K562 (cell line): Measurements from ENCODE around the gene TTC9B. TPM values are rescaled to one million over a fixed set of nuclear protein-coding genes. Genes with fewer than 3 reads are reported as not detected.

Experiments used
- ATAC-seq: fragments of 200-7000 bp; cut with Tn5 transposase; 3 replicates; pipeline ENCODE4 v1.9.1; 2020; ENCODE audit warnings: moderate library complexity
- Bru-seq: library from RNA; stranded (reverse); fragments of 400-500 nt; gene quantifications from one replicate; lab custom pipeline; 2021; lab: Mats Ljungman, UMichigan
- BruChase-seq, 2 experiments: library from RNA; stranded (reverse); fragments of 400-500 nt; gene quantifications; one replicate each; lab custom pipeline; 2021; lab: Mats Ljungman, UMichigan
- BruUV-seq: library from RNA; stranded (reverse); fragments of 400-500 nt; replicated peaks from 2 replicates; lab custom pipeline; 2021; lab: Mats Ljungman, UMichigan
- CTCF ChIA-PET: fragments of 300-600 bp; formaldehyde crosslinking; extraction: SDS; loops from one replicate; lab custom pipeline; 2021; ENCODE audit warnings: low intra/inter-chr PET ratio; lab: Yijun Ruan, JAX
- POLR2A ChIA-PET: fragments of 300-600, 350-650 bp; sonication (Branson Sonifier 250); formaldehyde crosslinking; extraction: SDS; loops from one replicate; lab custom pipeline; 2021; ENCODE audit warnings: antibody characterized with exemption, inconsistent platforms; lab: Yijun Ruan, JAX
- DNase-seq, 4 experiments: peaks; one replicate each; pipeline versions ENCODE4 v3.0.0 to v3.0.0-alpha.2; 2011 to 2018; ENCODE audit warnings: low spot score in 3 of 4, mixed read lengths in 3 of 4; ENCODE audit errors: extremely low read depth in 1 of 4
- FAIRE-seq: peaks from 2 replicates; lab custom pipeline; 2011; peaks lifted over from hg19 to GRCh38; lab: Jason Lieb, UNC
- H2AFZ ChIP-seq: 2 replicates; pipeline ENCODE4 v1.6.0; 2011; ENCODE audit warnings: low read depth, low read length, control low read depth, inconsistent platforms
- H3K27ac ChIP-seq: fragments of 200-600 bp; 3 replicates; pipeline ENCODE4 v1.8.0; 2011; ENCODE audit warnings: low read depth, mild to moderate bottlenecking, control low read depth, inconsistent platforms, low read length, moderate library complexity, mixed read lengths; ENCODE audit errors: extremely low read depth
- H3K27me3 ChIP-seq, 2 experiments: fragments of 300-600 bp in 1 of 2; 2 replicates in 1 of 2; 3 replicates in 1 of 2; pipeline versions ENCODE4 v1.6.0 to v1.8.0; 2011; ENCODE audit warnings: inconsistent platforms in 2 of 2, low read length in 2 of 2, mild to moderate bottlenecking in 1 of 2, mixed read lengths in 1 of 2, moderate library complexity in 1 of 2; ENCODE audit not compliant: control insufficient read depth in 2 of 2, insufficient read depth in 2 of 2
- H3K36me3 ChIP-seq: fragments of 300-600 bp; 3 replicates; pipeline ENCODE4 v1.8.0; 2011; ENCODE audit warnings: mild to moderate bottlenecking, low read length, inconsistent platforms; ENCODE audit not compliant: control insufficient read depth, insufficient read depth
- H3K4me1 ChIP-seq, 2 experiments: fragments of 200-600 bp in 1 of 2; replicated peaks in 1 of 2; 2 replicates in 1 of 2; 3 replicates in 1 of 2; pipeline versions ENCODE4 v1.5.1 to v1.8.0; 2011; ENCODE audit warnings: inconsistent platforms in 2 of 2, low read length in 2 of 2, mild to moderate bottlenecking in 1 of 2, mixed read lengths in 1 of 2, moderate library complexity in 1 of 2; ENCODE audit not compliant: control insufficient read depth in 2 of 2, insufficient read depth in 2 of 2
- H3K4me2 ChIP-seq: 2 replicates; pipeline ENCODE4 v1.6.1; 2011; ENCODE audit warnings: low read length, control low read depth, inconsistent platforms, mixed read lengths; ENCODE audit not compliant: insufficient read depth
- H3K4me3 ChIP-seq: fragments of 200-600 bp; sonication (generic), shearing (Covaris generic); 2 replicates; pipeline ENCODE4 v1.5.1; 2016; ENCODE audit warnings: control low read depth, inconsistent platforms
- H3K79me2 ChIP-seq: fragments of 200-600 bp; 3 replicates; pipeline ENCODE4 v1.8.0; 2011; ENCODE audit warnings: low read length, inconsistent platforms; ENCODE audit not compliant: control insufficient read depth, insufficient read depth
- H3K9ac ChIP-seq, 2 experiments: 2 replicates each; pipeline versions ENCODE4 v1.6.0 to v1.6.1; 2011; ENCODE audit warnings: low read depth in 2 of 2, low read length in 2 of 2, control low read depth in 1 of 2, inconsistent platforms in 1 of 2, mild to moderate bottlenecking in 1 of 2, mixed read lengths in 1 of 2; ENCODE audit not compliant: insufficient read depth in 1 of 2
- H3K9me1 ChIP-seq: one replicate; pipeline ENCODE4 v1.6.0; 2011; ENCODE audit warnings: inconsistent platforms, mild to moderate bottlenecking, low read length, moderate library complexity; ENCODE audit not compliant: control insufficient read depth, insufficient read depth
- H3K9me3 ChIP-seq: replicated peaks from 2 replicates; pipeline ENCODE4 v1.5.1; 2011; ENCODE audit warnings: low read depth, low read length, inconsistent platforms; ENCODE audit not compliant: control insufficient read depth, insufficient read depth
- H4K20me1 ChIP-seq: replicated peaks from 2 replicates; pipeline ENCODE4 v1.6.1; 2011; ENCODE audit warnings: low read length, inconsistent platforms, mixed read lengths; ENCODE audit not compliant: control insufficient read depth, insufficient read depth
- HMGN3 ChIP-seq: IDR thresholded peaks from 2 replicates; pipeline ENCODE4 v1.6.1; 2011; ENCODE audit warnings: borderline replicate concordance, low read depth, mild to moderate bottlenecking, mixed read lengths, low read length; ENCODE audit not compliant: insufficient read length; ENCODE audit errors: extremely low read depth
- PHB ChIP-seq: fragments of 250-450 bp; sonication (Bioruptor Pico); IDR thresholded peaks from 2 replicates; pipeline ENCODE4 v1.5.0; 2021
- SIN3B ChIP-seq: fragments of 450-650 bp; IDR thresholded peaks from 2 replicates; pipeline ENCODE4 v1.6.1; 2017; ENCODE audit warnings: low read depth, mild to moderate bottlenecking, moderate library complexity
- ZNF143 ChIP-seq: sonication (generic); formaldehyde crosslinking; IDR thresholded peaks from 2 replicates; pipeline ENCODE4 v1.9.0; 2022; ENCODE audit warnings: mild to moderate bottlenecking, missing genetic modification reagents
- WGBS: fragments of 100-300 bp; shearing (Covaris generic); methylation state at CpG from one replicate; pipeline ENCODE4 v1.1.6; 2016; ENCODE audit warnings: low coverage, mixed read lengths; ENCODE audit not compliant: insufficient coverage; ENCODE audit errors: missing lambda C conversion rate; 5-methylcytosine and 5-hydroxymethylcytosine counted together
- in situ Hi-C: fragments of 300-500 bp; cut with MboI; formaldehyde crosslinking; loops from 4 replicates; pipeline ENCODE4 v1.15.0; 2018; ENCODE audit warnings: inconsistent platforms, mixed read lengths
- intact Hi-C: fragments of 100-400 bp; cut with micrococcal nuclease; formaldehyde crosslinking; loops from 2 replicates; pipeline ENCODE4 v1.14.2; 2022
- long read RNA-seq, 3 experiments: library from polyadenylated mRNA in 2 of 3; library from RNA in 1 of 3; unstranded in 2 of 3; stranded (forward) in 1 of 3; transcript quantifications; one replicate each; pipeline ENCODE4 v2.0.0, GENCODE V29; 2019 to 2022
- polyA minus RNA-seq, 3 experiments: library from RNA; depleted of rRNA, polyadenylated mRNA; stranded (reverse); fragments of >200 nt; gene quantifications; 2 replicates each; pipeline ENCODE4 v1.2.3, GENCODE V29; 2011
- polyA plus RNA-seq, 8 experiments: library from polyadenylated mRNA; depleted of rRNA in 4 of 8; stranded (reverse) in 5 of 8; unstranded in 3 of 8; fragments of >200 nt; fragmentation: Nextera tagmentation in 2 of 8; fragmentation: Illumina TruSeq in 1 of 8; extraction: Ambion mirVana in 2 of 8; extraction: Trizol in 1 of 8; gene quantifications; 2 replicates each; pipeline versions ENCODE4 v1.2.1 to v1.2.3, GENCODE V29; 2011 to 2014; ENCODE audit warnings: inconsistent platforms in 1 of 8, missing spikeins in 1 of 8
- total RNA-seq, 7 experiments: library from RNA; depleted of rRNA in 6 of 7; stranded (reverse); fragments of >200 nt in 6 of 7; fragmentation: Illumina TruSeq in 2 of 7; extraction: Trizol in 2 of 7; gene quantifications; 2 replicates each; pipeline versions ENCODE4 v1.2.1 to v1.2.3, GENCODE V29; 2011 to 2021; ENCODE audit warnings: low replicate concordance in 1 of 7
- TF ChIP-seq, protein P1 (sequence below), 2 experiments: fragments of 450-650 bp in 1 of 2; IDR thresholded peaks; 2 replicates each; pipeline ENCODE4 v1.6.1; 2011 to 2017; ENCODE audit warnings: low read depth in 2 of 2, antibody characterized with exemption in 1 of 2, borderline replicate concordance in 1 of 2, low read length in 1 of 2, mild to moderate bottlenecking in 1 of 2, mixed read lengths in 1 of 2; ENCODE audit not compliant: control insufficient read depth in 1 of 2
- TF ChIP-seq, protein P2 (sequence below): sonication (generic); formaldehyde crosslinking; IDR thresholded peaks from 2 replicates; pipeline ENCODE4 v1.8.0; 2022; ENCODE audit warnings: mild to moderate bottlenecking, missing genetic modification reagents

TTC9B gene
- total RNA-seq (2011; cell fraction: chromatin; rRNA removed; ENCODE audit: low replicate concordance), result not detected in 2 replicates
- 0.33 TPM in 1 of 2 replicates, not detected in the other for total RNA-seq (2011; cell fraction: nucleolus; rRNA removed)
- total RNA-seq (2011; cell fraction: nucleoplasm; rRNA removed), result not detected in 2 replicates
- total RNA-seq (2014; rRNA removed) (not detected in 2 replicates), total RNA-seq (2014; rRNA removed; fragmentation: Illumina TruSeq; extraction: Trizol) (not detected in 2 replicates), total RNA-seq (2015; rRNA removed; fragmentation: Illumina TruSeq; extraction: Trizol) (not detected in 2 replicates), total RNA-seq (2021) (not detected in 2 replicates), polyA plus RNA-seq (2011; rRNA removed) (0.03 and 0.14 TPM in 2 replicates), polyA plus RNA-seq (2014; fragmentation: Illumina TruSeq; extraction: Trizol) (not detected in 2 replicates), polyA plus RNA-seq (2014; fragmentation: Nextera tagmentation; extraction: Ambion mirVana) (under 1 TPM in 1 of 2 experiments, not detected in 1; 0.06 TPM), polyA plus RNA-seq (2014; rRNA removed) (not detected in 2 replicates), polyA minus RNA-seq (2011; rRNA and poly(A)+ RNA removed) (not detected in 2 replicates), Bru-seq, nascent RNA (not detected), BruChase-seq, experiment 1, labeled RNA remaining after a 2-hour chase (percentile 19 among the genes with signal in this experiment), BruChase-seq, experiment 2, labeled RNA remaining after a 6-hour chase (percentile 26 among the genes with signal in this experiment)
- polyA plus RNA-seq (2011; cell fraction: cytosol; rRNA removed), result 0.01 TPM in 1 of 2 replicates, not detected in the other
- polyA plus RNA-seq (2011; cell fraction: nucleus; rRNA removed), result 0.18 TPM in 1 of 2 replicates, not detected in the other
- 0.04 TPM in 1 of 2 replicates, not detected in the other for polyA plus RNA-seq (2012)
- not detected in 2 replicates for polyA minus RNA-seq (2011; cell fraction: cytosol; rRNA and poly(A)+ RNA removed)
- polyA minus RNA-seq (2011; cell fraction: nucleus; rRNA and poly(A)+ RNA removed), result not detected in 2 replicates
- long read RNA-seq, experiment 1, result 0 reads
- long read RNA-seq, experiment 2, result 0 reads
- long read RNA-seq, experiment 3, result 0 reads

DNA sequence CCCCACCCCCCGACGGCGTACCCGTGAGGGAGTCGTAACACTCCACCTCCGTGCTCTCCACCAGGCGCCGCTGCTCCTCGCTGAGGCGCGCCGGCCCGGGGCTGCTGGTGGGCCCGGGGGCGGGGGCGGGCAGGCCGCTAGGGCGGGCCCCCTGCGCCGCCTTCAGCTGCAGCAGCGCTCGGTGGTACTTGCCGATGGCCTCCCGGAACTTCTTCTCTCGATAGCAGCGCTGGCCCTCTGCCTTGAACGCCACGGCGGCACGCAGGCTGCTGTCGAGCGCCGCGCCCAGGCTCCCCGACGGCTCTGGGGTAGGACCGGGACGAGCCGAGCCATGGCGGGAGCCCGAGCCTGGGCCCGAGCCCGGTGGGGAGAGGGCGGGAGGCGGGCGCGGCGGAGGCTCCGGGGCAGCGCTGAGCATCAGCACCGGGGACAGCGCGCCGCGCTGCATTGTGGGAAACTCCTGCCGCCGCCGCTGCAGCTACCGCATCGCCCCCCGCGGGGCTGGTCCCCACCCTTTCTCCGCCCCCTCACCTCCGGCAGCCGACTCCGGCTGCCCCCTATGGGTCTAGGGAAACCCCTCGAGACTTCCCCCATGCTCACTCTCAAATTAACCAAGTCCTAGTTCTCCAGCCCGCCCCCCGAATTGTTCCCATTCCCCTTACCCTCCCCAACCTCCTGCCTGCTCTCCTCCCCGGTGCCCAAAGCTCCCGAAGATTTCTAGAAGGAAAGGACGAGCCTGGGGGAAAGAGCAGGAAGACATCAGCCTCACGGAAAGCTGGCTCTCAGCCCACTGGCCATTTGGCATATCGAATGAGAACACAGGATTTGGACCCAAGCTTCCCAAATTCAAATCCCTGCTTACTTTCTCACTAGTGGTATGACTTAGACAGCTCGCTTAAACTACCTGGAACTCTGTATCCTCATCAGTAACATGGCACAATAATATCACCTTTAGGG lies at the start of gene TTC9B:
TTC9B (minus strand) TSS at position 451 of the 957 bp plus-strand sequence; CDS start at position 448, 3 bp downstream.
- BruUV-seq, result no TSS peak
- TF ChIP-seq, protein P1, sequence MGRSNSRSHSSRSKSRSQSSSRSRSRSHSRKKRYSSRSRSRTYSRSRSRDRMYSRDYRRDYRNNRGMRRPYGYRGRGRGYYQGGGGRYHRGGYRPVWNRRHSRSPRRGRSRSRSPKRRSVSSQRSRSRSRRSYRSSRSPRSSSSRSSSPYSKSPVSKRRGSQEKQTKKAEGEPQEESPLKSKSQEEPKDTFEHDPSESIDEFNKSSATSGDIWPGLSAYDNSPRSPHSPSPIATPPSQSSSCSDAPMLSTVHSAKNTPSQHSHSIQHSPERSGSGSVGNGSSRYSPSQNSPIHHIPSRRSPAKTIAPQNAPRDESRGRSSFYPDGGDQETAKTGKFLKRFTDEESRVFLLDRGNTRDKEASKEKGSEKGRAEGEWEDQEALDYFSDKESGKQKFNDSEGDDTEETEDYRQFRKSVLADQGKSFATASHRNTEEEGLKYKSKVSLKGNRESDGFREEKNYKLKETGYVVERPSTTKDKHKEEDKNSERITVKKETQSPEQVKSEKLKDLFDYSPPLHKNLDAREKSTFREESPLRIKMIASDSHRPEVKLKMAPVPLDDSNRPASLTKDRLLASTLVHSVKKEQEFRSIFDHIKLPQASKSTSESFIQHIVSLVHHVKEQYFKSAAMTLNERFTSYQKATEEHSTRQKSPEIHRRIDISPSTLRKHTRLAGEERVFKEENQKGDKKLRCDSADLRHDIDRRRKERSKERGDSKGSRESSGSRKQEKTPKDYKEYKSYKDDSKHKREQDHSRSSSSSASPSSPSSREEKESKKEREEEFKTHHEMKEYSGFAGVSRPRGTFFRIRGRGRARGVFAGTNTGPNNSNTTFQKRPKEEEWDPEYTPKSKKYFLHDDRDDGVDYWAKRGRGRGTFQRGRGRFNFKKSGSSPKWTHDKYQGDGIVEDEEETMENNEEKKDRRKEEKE (IDR thresholded peaks at IDR 0.05; ENCODE audit: borderline replicate concordance in 1 of 2, control insufficient read depth in 1 of 2, low read depth in 2 of 2, low read length in 1 of 2), result 0 out of 4 replicates have a peak, but pooled peaks of 1 of the 2 experiments have one; percentile 20
- TF ChIP-seq ZNF143 (CRISPR knock-in tag) (peak; percentile 91), PHB (CRISPR knock-in tag) (no peak), SIN3B (peak; percentile 48; the same call in 1 of the 2 replicates), HMGN3 (peak; percentile 71)
- TF ChIP-seq, protein P2, sequence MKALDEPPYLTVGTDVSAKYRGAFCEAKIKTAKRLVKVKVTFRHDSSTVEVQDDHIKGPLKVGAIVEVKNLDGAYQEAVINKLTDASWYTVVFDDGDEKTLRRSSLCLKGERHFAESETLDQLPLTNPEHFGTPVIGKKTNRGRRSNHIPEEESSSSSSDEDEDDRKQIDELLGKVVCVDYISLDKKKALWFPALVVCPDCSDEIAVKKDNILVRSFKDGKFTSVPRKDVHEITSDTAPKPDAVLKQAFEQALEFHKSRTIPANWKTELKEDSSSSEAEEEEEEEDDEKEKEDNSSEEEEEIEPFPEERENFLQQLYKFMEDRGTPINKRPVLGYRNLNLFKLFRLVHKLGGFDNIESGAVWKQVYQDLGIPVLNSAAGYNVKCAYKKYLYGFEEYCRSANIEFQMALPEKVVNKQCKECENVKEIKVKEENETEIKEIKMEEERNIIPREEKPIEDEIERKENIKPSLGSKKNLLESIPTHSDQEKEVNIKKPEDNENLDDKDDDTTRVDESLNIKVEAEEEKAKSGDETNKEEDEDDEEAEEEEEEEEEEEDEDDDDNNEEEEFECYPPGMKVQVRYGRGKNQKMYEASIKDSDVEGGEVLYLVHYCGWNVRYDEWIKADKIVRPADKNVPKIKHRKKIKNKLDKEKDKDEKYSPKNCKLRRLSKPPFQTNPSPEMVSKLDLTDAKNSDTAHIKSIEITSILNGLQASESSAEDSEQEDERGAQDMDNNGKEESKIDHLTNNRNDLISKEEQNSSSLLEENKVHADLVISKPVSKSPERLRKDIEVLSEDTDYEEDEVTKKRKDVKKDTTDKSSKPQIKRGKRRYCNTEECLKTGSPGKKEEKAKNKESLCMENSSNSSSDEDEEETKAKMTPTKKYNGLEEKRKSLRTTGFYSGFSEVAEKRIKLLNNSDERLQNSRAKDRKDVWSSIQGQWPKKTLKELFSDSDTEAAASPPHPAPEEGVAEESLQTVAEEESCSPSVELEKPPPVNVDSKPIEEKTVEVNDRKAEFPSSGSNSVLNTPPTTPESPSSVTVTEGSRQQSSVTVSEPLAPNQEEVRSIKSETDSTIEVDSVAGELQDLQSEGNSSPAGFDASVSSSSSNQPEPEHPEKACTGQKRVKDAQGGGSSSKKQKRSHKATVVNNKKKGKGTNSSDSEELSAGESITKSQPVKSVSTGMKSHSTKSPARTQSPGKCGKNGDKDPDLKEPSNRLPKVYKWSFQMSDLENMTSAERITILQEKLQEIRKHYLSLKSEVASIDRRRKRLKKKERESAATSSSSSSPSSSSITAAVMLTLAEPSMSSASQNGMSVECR, result 0 out of 2 replicates have a peak, but pooled peaks have one; percentile 36

More for the DNA sequence above, at the start of gene TTC9B:
- Histone ChIP-seq H3K27me3 (peaks cover 6 to 9% of the 10 kb centered on the region in 2 experiments; a peak in 2 of 5 replicates), H3K79me2 (no peaks in the 10 kb centered on the region), H3K9me1 (no peaks in the 10 kb centered on the region), H4K20me1 (peaks cover 5% of the 10 kb centered on the region), H3K9me3 (peaks cover 4% of the 10 kb centered on the region; the same call in 1 of the 2 replicates), H3K4me3 (no peak within 1 kb of the TSS), H3K36me3 (no peaks in the 10 kb centered on the region), H3K9ac (peak within 1 kb of the TSS in 1 of 2 experiments; percentile 30; a peak in 2 of 4 replicates), H3K4me2 (peak within 1 kb of the TSS; percentile 39; the same call in 1 of the 2 replicates), H2AFZ (peak within 1 kb of the TSS; percentile 68), H3K4me1 (peaks cover 12 to 35% of the 10 kb centered on the region in 2 experiments; a peak in 4 of 5 replicates), H3K27ac (no peak within 1 kb of the TSS)
- peak; percentile 72 for ATAC-seq
- WGBS, result 5% methylated on average over 55 of the region's 75 CpGs
- DNase-seq, result peak; percentile 71 to 91 (median 86)
- intact Hi-C loops (loop anchor here (2.0 kb wide), 1 partner anchor 25 kb away; no protein-coding TSS in a partner anchor), in situ Hi-C loops (no loop called here)
- ChIA-PET CTCF (interaction anchor here (0.6 to 1.0 kb wide), 2 partner anchors 62 to 380 kb away, joined by 3 read pairs; no protein-coding TSS in a partner anchor), POLR2A (interaction anchor here (0.6 to 1.8 kb wide), 4 partner anchors 14 to 54 kb away, joined by 3 to 7 read pairs (median 3); no protein-coding TSS in a partner anchor)
- no peak for FAIRE-seq
